Peyer's patch (tissue), 4 donors: ENCODE results near the gene TDRD3.

Experiments
- POLR2A ChIP-seq, 2 donors: fragments of 450-650 bp; IDR thresholded peaks; one replicate each; pipeline ENCODE4 v1.5.1; 2017; ENCODE audit warnings: antibody characterized with exemption in 2 of 2, mild to moderate bottlenecking in 2 of 2, moderate library complexity in 2 of 2
- TF ChIP-seq, protein P1 (sequence below), 6 experiments: fragments of 450-650 bp in 4 of 6; fragments of 200-600 bp in 2 of 6; sonication (generic) in 1 of 6; IDR thresholded peaks; one replicate each; pipeline ENCODE4 v1.5.1; 2017 to 2019; ENCODE audit warnings: antibody characterized with exemption in 6 of 6, mild to moderate bottlenecking in 3 of 6, moderate library complexity in 1 of 6

DNA sequence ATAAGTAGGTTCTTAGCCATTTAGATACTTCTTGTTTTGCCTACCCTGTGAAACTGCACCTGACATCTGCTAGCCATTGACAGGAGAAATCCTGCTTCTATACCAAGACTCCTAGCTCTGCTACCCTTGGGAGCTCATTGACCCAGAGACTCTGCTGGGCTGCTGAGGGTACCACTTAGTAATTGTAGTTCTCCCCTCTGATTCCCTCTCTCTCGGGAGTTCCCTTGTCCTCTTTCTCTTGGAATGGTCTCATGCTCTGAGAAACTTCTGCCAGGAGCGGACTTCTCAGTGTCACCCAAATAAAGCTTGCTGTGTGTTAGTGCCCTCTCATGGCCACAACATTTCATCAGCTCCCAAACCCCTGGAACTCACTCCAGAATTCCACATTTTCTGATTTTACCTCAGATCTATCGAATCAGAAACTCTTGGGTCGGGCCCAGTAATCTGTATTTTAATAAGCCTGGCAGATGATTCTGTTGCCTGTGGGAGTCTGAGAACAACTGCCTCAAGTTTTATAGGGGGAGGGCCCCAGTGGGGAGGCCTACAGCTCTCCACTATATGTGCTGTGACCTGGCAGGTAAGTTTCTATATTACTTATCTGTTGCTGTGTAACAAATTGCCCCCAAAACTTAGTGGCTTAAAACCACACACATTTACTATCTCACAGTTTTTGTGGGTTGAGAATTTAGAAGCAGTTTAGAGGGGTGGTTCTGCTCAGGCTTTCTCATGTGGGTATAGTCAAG lies 221.1 kb downstream of the TDRD3 start:
- TF ChIP-seq POLR2A (IDR thresholded peaks at IDR 0.05) = no peak
- TF ChIP-seq, protein P1, sequence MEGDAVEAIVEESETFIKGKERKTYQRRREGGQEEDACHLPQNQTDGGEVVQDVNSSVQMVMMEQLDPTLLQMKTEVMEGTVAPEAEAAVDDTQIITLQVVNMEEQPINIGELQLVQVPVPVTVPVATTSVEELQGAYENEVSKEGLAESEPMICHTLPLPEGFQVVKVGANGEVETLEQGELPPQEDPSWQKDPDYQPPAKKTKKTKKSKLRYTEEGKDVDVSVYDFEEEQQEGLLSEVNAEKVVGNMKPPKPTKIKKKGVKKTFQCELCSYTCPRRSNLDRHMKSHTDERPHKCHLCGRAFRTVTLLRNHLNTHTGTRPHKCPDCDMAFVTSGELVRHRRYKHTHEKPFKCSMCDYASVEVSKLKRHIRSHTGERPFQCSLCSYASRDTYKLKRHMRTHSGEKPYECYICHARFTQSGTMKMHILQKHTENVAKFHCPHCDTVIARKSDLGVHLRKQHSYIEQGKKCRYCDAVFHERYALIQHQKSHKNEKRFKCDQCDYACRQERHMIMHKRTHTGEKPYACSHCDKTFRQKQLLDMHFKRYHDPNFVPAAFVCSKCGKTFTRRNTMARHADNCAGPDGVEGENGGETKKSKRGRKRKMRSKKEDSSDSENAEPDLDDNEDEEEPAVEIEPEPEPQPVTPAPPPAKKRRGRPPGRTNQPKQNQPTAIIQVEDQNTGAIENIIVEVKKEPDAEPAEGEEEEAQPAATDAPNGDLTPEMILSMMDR (IDR thresholded peaks at IDR 0.05) = peak in 3 of 6 experiments; percentile 19 to 33 (median 31)
